Kasumi-1 (cell line): ENCODE data around the gene IFIT1B.

Source experiments
- DNase-seq, 2 experiments: peaks; one replicate each; lab custom pipeline; 2025; lab: John Stamatoyannopoulos, UW

Gene IFIT1B

DNA sequence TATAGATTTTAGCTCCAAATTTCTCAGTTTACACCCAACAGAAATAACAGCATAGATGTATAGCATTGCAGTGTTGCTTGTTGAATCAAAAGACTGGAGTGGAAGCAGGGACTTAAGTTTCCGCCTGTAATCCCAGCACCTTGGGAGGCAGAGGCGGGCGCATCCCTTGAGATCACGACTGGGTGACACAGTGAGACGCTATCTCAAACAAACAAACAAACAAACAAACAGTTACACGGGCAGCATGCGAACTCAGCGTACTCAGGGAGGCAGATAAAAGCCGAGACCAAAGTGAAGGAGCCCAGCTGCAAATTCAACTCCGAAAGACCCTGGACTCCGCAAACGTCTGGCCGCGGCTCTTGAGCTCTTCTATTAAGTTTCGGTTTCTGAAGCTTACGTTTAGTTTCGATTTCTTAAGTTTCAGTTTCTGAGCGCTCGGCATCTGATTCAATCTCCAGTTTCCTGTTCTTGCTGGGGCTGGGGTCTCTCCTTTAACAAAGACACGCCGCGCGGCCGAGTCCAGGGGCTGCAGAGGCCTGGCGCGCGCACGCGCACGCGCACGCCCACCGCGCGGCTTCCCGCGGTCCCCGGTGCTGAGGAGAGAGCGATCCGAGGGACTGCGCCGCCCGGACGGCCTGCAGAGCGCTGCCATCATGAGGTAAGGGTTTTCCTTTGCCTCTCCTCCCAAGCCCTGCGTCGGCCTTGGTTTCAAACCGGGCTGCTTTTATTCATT is 36.5 kb downstream of the IFIT1B start, which contains the start of gene IFIT5:
IFIT5 (plus strand) TSS at position 423 of the 733 bp plus-strand sequence; CDS start at position 654, 231 bp downstream.
- DNase-seq = peak; percentile 72 to 80

DNA sequence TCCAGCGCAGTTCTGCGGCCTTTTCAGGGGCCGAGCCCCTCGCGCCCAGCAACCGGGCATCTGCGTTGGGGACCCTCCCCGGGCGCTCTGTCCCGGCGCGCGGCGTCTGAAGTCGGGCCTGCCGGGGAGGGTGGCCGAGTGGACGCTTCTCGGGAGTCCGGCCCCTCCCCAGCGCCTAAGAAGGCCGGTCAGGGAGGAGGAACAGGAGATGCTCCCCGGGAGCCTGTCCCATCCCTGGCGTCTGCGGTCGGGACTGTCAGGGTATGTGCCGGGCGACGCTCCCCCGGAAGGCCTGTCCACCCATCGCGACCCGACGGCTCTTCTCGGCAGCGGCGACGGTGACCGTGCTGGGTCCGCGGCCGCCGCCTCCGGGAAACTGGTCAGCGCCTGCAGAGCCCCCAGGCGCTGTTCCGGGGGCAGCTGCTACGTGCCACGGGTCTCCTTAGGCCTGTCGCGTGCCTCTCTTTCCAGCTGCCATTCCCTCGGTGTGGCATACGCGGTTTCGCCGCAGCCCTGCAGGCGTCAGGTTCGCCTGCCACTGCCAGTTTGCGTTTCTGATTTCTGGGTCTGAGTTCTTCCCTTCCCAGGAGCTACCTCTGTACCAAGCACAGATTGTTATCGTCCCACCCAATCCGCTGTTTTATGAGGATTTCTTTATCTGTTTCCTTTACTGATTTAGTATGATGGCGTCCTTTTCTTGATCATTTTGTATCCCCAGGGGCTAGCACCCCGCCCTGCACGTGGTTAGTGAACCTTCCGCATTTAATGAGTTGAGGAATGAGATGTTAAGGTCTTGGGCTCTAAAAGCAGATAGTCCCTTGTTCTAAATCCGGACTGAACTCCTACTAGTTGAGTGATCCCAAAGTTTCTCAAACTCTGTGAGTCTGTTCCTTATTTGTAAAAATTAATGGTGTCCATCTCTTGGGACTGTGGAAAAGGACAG is 37.3 kb downstream of the IFIT1B start:
- DNase-seq = no peak

DNA sequence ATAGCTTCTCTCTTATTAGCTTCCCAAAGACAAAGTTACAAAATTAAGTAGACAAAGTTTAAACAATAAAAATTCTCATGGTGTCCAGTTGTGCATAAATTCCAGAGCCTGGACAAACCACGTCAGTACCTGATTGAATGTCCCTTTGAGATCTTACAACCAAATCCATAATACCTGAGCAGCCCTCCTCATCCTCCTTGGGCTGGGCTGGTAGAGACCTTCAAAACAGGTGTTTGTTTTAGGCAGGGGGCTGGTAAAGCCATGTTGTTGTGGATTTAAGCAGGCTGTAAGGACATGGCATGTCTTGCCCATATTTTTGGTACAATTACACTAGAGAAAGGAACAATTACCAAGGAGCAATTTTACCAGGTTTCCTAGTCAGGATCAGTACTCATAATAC is 38.6 kb downstream of the IFIT1B start:
- DNase-seq = no peak

DNA sequence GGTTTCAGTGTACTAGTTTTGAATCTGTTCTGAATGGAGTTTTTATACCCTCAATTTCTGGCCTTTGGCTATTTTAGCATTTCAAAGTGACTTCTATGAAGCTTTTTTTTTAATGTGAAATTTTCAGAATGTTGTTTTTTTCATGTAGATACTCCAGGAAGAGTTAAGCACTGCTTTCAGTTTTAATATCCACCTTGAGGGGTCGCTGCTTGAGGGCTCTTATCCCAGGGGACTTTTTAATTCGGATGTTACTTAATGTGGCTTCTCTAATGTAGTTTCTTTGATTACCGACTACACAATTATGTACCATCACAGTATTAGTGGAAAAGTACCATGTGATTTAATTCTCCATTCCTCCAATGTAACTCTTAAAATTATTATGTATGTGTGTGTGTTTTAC is 41.7 kb downstream of the IFIT1B start:
- peak in 1 of 2 experiments; percentile 31 for DNase-seq

DNA sequence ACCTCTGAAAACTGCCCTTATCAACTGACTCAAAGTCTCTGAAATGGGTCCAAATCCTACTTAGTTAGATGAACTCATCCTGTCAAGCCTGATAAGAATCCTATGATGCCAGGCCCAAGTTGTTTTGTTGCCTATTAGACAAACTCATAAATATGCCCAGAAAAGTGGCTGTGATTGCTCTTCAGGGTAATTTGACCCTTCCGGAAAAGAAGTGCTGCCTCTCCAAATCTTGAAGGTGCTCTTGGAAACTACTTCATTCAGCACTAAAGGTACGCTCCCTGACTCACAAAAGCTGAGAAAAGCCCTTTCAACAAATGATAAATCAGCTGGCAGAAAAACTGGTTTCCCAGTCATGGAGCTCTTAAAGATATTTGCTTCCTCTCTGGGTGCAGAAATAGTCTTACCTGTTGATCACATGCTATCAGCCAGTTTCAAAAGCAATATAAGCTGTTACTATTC is 43.2 kb downstream of the IFIT1B start:
- no peak for DNase-seq

DNA sequence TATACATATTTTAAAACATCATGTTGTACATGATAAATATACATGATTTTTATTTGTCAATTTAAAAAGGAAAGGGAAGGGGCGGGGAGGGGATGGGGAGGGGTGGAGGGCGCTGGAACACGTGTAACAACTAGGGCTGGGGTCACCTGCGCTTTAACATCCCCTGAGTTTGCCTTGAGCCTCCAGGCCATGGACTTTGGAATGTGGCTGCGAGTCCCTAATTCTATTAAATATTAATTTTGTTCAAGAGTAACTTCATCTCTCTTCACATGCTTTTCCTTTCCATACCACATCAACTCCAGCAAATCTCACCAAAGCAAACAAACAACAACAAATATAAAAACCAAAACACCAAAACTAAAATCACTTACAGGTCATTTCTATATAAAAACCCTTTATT is 47.1 kb downstream of the IFIT1B start:
- DNase-seq = no peak

DNA sequence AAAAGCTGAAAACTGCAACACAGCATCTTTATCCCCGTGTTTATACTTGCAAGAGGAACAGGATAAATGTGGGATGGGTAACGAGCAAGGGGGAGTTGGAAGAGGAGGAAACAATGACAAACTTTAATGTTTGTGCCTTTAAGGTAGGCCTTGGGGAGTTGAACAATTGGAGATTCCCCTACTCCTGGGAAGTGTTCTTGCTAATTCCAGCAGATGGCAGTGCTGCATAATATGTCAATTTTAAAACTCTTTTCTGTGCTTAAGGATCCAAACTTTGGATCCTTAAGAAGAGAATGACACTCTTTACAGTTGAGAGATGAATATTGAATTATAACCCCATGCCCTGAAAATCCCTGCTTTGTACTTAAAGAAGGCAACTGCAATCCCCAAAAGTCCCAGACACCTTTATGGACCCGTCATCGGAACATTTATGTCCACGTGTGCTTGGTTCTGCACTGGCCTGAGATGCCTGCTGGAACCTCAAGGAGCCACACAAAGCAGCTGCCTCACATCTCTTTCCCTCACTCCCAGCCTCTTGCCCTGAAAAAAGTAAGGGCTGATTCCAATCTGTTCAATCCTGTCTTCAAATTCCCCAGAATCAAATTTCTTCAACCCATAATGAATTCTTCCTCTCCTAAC is 48.5 kb downstream of the IFIT1B start:
- peak; percentile 76 to 87 for DNase-seq

DNA sequence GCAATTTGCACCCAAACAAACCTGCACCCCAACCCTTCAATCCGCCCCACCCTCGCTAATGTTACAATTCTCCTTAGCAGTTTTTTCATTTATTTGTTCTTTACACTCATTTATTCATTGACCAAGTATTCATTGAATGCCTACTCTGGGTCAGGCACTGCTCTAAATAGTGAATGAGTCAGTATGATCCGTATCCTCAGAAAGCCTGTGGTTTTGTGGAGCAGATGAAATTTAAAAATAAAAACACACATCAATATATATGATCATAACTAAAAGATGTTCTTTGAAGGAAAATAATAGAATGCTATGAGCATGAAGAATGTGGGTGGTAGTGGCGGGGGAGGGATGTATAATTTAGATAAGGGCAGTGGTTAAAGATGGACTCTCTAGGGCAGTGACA is 49.8 kb downstream of the IFIT1B start:
- DNase-seq = no peak

DNA sequence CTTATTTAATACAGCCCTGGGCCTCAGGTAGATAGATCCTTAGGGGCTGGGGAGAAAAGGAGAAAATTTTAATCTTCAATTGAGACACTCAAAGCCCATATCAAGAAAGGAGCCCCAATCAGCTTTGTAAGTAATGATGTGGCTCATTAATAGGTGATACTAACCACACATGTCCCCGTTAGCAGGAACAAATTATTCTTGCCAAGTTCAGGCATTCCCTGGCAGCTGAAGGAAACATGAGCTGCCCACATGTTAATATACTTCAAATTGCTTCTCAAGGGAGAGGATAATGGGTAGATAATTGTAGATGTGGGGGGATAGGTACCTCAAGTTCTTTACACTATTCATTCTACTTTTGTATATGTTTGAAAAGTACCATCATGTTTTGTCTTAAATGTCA is 51.0 kb downstream of the IFIT1B start:
- DNase-seq = no peak

DNA sequence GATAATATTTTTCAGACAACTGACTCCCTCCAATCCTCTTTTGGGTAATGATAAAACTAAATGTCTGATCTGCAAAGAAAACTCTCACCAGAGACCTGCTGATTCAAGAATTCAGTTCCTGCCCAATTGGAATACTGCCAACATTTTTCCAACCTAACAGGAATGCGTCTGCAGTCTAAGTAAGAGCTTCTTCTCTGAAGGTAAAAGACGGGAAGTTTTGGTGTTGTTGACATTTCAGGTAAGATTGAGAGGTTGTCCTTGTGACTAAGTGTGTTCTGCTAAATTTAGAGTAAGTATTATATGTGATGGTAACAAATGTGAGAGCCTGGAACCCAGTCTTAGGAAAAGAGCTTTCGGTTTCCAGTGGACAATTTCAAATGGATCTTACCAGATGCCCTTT is 54.1 kb downstream of the IFIT1B start:
- no peak for DNase-seq
